ENCODE results near the gene GSK3B.
"Not testable (repeated sequence)": the region's sequence is repeated elsewhere in the genome, so short reads cannot be mapped to it uniquely, and the experiment has no call there.

Gene GSK3B

GRCh38 chr3:120053647-120054046 is 40.6 kb downstream of the GSK3B start:
- not testable (repeated sequence) for DNase-seq (ENCODE audit: low spot score)

GRCh38 chr3:120052677-120053076 is 41.6 kb downstream of the GSK3B start:
- DNase-seq (ENCODE audit: low spot score): no peak

- no peak for DNase-seq (ENCODE audit: low spot score)
Observed at GRCh38 chr3:120052225-120052624, 42.0 kb downstream of the GSK3B start.

- not testable (repeated sequence) for DNase-seq (ENCODE audit: low spot score)
Observed at GRCh38 chr3:120051570-120051969, 42.7 kb downstream of the GSK3B start.

- DNase-seq (ENCODE audit: low spot score): no peak
Observed at GRCh38 chr3:120049881-120050539, 44.2 kb downstream of the GSK3B start.

- no peak for DNase-seq (ENCODE audit: low spot score)
Observed at GRCh38 chr3:120049072-120049471, 45.2 kb downstream of the GSK3B start.

- no peak for DNase-seq (ENCODE audit: low spot score)
Observed at GRCh38 chr3:120048355-120049041, 45.7 kb downstream of the GSK3B start.

GRCh38 chr3:120047686-120048085 is 46.6 kb downstream of the GSK3B start:
- DNase-seq (ENCODE audit: low spot score): no peak

GRCh38 chr3:120040813-120041377 is 53.4 kb downstream of the GSK3B start:
- no peak for DNase-seq (ENCODE audit: low spot score)

- no peak for DNase-seq (ENCODE audit: low spot score)
Observed at GRCh38 chr3:120039642-120040610, 54.3 kb downstream of the GSK3B start.

- DNase-seq (ENCODE audit: low spot score): no peak
Observed at GRCh38 chr3:120033596-120033995, 60.7 kb downstream of the GSK3B start.

- no peak for DNase-seq (ENCODE audit: low spot score)
Observed at GRCh38 chr3:120031561-120031960, 62.7 kb downstream of the GSK3B start.

- no peak for DNase-seq (ENCODE audit: low spot score)
Observed at GRCh38 chr3:120029749-120030148, 64.5 kb downstream of the GSK3B start.

GRCh38 chr3:120028271-120029047 is 65.8 kb downstream of the GSK3B start:
- no peak for DNase-seq (ENCODE audit: low spot score)

- DNase-seq (ENCODE audit: low spot score): no peak
Observed at GRCh38 chr3:120027226-120027625, 67.0 kb downstream of the GSK3B start.

GRCh38 chr3:120025520-120025919 is 68.7 kb downstream of the GSK3B start:
- no peak for DNase-seq (ENCODE audit: low spot score)

- DNase-seq (ENCODE audit: low spot score): no peak
Observed at GRCh38 chr3:120024103-120024502, 70.1 kb downstream of the GSK3B start.

GRCh38 chr3:120022729-120023128 is 71.5 kb downstream of the GSK3B start:
- no peak for DNase-seq (ENCODE audit: low spot score)

- DNase-seq (ENCODE audit: low spot score): no peak
Observed at GRCh38 chr3:120021523-120021922, 72.7 kb downstream of the GSK3B start.

- no peak for DNase-seq (ENCODE audit: low spot score)
Observed at GRCh38 chr3:120018299-120018698, 75.9 kb downstream of the GSK3B start.

- DNase-seq (ENCODE audit: low spot score): no peak
Observed at GRCh38 chr3:120017692-120018091, 76.6 kb downstream of the GSK3B start.

Measured in COLO829 (cell line).